NCI-H2029 treated with DMSO at 0.1 percent for 48 hours (cell line): ENCODE measurements around the gene TRIM51.
"Not testable (repeated sequence)": the region's sequence is repeated elsewhere in the genome, so short reads cannot be mapped to it uniquely, and the experiment has no call there.

ENCODE experiments used
- DNase-seq: peaks from one replicate; lab custom pipeline; 2025; lab: John Stamatoyannopoulos, UW

Gene TRIM51, protein sequence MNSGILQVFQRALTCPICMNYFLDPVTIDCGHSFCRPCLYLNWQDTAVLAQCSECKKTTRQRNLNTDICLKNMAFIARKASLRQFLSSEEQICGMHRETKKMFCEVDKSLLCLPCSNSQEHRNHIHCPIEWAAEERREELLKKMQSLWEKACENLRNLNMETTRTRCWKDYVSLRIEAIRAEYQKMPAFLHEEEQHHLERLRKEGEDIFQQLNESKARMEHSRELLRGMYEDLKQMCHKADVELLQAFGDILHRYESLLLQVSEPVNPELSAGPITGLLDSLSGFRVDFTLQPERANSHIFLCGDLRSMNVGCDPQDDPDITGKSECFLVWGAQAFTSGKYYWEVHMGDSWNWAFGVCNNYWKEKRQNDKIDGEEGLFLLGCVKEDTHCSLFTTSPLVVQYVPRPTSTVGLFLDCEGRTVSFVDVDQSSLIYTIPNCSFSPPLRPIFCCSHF

DNA sequence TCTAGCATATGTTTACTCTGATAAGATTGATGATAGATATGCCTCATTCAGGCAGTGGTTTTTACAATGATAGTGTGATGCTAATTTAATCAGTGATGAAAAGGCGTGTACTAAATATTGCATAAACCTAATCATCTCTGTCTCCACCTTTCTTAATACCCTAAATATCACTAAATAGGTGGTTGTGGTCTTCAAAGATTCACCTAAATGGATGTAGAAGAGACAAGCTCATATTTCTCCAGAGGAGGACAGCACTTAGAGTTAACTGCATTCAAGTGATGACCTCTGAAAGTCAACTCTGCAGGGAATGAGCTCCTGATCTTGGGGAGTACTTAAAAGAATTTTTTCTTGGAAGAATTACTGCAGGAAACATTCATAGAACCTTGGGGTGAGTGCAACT lies at the start of gene TRIM51:
Gene TRIM51, plus strand, starts transcription at position 301 of the 400 bp plus-strand sequence. CDS start 2,132 bp downstream, outside the sequence.
- DNase-seq: not testable (repeated sequence)

DNA sequence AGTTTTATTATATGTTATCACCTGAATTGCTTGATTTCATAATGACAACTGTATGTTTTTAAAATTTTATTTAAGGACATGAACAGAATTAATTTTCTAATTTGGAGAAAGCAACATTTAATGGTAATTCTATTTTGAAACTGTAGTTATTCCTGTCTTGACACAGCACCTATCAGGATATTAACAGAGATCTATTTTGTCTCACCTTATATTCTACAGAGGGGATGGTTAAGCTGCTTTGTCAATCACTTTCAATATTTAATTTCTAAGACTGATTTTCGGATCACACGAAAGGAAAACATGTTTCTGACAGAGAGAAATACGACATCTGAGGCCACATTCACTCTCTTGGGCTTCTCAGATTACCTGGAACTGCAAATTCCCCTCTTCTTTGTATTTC lies 44.6 kb upstream of the TRIM51 start, which contains the start of gene OR5D16:
Gene OR5D16, plus strand, starts transcription at position 301 of the 400 bp plus-strand sequence. Its CDS starts 0 bp downstream, at position 301.
- DNase-seq: no peak

DNA sequence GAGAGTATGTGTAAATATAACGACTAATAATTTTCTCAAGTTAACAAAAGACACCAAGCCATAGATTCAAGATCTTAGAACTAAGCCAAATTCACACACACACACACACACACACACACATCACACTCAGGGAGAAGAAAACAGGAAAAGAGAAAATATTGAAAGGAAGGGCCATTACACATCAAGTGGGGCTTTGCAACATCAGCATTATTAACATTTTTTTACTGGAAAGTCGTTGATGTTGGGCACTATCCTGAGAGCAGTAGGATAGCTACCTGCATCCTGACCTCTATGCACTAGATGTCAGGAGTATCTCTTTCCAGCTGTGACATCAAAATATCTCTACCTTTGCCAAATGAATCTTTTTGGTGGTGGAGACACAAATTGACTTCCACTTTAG lies 35.6 kb upstream of the TRIM51 start:
- DNase-seq: no peak

DNA sequence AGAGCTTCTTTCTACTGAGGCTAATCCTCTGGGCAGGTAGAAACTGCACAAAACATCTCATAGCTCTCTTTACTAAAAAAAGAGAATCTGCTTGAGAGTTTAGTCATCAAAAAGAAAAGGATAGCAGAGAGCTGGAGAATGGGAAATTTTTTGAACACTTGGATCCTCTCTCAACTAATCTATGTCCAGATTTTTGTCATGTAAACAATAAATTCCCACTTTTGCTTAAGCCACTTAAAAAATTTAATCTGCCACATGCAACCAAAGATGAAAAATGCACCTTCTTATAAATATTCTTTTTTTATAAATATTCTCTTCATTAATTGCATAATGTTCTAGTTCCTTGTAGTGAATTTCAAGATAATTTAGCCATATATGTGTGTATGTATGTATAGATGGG lies 34.1 kb upstream of the TRIM51 start:
- no peak for DNase-seq

DNA sequence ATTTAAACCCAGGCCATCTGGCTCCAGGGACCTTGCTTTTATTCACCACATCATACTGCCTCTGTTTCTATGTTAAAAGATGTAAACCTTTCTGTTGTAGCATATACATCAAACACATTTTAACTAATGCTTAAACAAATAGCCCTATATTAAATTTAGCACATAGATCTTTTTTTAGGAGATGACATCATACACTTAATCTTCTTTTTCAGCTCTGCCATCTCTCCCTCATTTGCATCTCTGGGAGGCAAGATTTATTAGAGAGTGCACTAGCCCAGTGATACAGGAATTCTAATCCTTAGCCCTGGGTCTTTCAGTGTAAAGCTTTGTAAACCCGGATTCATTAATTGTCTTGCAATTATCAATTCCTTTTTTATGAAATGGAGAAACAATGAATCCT lies 31.0 kb upstream of the TRIM51 start:
- DNase-seq: no peak

DNA sequence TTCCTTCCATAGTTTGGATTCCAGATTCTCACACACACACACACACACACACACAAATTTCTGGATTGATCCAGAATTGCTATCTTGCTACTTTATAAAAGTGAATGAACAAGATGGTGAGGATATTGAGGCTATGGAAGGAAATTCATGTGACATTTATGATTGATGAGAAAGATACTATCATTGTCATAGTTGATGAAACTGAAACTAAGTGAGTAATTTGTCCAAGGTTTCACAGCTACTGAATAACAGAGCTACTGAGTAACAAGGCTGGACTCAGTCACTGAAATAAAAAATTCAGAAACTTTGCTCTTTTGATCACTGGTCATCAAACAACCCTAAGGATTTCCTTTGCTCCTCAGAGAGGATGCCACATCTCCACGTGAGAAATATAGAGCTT lies 28.4 kb upstream of the TRIM51 start:
- no peak for DNase-seq

DNA sequence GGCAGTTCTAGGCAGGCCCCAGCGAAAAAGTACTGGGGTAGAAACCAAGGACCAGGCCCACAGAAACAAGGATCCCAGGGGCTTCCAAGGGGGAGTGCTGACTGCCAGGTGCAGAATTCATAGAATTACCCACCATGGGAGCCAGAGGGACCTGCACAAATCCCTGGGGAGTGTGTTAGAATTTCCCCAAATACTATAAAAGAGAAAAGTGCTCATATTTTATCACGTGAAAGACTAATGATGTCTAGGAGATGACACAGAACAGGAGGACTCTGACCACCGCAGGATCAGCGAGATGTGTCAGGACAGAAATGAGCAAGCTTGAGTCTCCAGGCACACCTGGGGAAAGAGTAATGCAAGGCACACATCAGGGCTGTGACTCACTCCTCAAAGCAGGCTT lies 15.7 kb upstream of the TRIM51 start:
- DNase-seq: not testable (repeated sequence)

DNA sequence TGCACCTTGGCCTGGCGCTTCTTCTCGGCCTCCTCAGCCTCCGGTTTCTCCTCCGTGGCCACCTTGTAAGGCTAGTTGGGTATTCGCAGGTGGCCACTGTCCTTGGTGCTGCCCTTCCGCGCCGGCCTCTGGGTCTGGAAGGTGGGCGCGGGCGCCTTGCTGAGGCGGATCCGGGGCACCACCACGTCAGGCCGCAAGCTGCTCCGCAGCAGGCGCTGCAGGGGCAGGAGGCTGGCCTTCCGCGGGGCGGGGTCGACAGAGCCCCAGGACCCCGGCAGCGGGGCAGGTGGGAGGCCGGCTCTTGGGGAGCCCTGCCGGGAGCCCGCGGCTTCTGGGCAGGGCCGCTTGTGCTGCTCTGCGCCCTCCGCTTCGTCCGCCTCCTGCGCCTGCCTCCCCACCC lies 10.4 kb upstream of the TRIM51 start:
- not testable (repeated sequence) for DNase-seq

DNA sequence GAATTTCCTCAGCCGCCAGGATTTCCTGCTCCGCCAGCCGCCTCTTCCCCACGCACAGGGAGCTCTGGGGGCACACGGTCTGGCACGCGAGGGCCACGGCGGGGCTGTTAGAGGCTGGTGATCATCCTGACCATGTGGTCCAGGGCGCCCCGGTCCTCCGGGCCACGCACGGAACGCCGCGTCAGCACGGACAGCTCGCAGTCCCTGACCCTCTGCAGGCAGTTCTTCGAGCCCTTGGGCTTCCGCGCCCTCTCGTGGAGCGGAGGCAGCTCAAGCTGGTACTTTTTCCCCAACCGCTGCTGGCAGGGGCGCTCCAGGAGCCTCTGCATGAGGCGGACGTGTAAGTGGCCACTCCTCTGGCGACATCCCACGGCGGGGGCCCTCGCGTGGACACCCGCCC lies 10.0 kb upstream of the TRIM51 start:
- DNase-seq: not testable (repeated sequence)

DNA sequence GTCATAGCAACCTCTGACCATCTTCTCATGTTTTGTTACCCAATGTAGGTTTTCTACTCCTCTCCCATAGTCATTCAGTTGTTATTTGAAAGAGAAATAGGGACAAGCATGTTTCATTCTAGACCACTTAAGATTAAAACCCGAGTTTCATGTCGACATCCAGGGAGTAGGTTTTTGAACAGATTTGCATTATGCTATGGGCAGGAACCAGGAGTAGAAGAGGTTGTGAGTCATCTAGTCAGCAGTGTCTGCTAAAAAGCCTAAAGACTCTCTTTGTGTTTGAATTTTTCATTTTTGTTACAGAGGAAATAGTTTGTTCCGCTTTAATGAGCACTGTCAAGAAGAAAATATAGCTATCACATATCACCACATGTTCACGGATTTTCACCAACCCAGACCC lies 1.9 kb downstream of the TRIM51 start:
- DNase-seq: not testable (repeated sequence)

DNA sequence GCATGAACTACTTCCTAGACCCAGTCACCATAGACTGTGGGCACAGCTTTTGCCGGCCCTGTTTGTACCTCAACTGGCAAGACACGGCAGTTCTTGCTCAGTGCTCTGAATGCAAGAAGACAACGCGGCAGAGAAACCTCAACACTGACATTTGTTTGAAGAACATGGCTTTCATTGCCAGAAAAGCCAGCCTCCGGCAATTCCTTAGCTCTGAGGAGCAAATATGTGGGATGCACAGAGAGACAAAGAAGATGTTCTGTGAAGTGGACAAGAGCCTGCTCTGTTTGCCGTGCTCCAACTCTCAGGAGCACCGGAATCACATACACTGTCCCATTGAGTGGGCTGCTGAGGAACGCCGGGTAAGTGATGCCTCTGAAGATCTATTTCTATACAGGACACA lies 2.4 kb downstream of the TRIM51 start:
- DNase-seq: not testable (repeated sequence)

DNA sequence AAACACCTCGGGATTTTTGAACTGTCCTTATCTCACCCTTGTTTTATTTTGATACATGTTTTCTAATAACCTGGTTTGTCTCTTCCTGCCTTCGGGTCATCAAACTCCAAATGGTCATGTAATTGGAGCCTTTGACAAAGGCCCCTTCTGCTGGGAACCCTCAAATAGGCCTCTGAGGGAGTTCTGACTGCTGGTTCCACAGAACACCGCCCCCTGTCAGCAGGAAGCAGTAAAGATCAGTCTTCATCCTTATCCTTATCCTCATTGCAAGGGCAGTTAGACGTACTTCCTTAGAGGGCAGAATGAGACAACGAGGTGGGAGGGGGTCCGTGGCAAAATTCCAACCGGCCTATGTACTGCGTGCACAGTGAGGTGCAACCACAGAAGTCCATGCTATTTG lies 12.1 kb downstream of the TRIM51 start:
- DNase-seq: no peak

DNA sequence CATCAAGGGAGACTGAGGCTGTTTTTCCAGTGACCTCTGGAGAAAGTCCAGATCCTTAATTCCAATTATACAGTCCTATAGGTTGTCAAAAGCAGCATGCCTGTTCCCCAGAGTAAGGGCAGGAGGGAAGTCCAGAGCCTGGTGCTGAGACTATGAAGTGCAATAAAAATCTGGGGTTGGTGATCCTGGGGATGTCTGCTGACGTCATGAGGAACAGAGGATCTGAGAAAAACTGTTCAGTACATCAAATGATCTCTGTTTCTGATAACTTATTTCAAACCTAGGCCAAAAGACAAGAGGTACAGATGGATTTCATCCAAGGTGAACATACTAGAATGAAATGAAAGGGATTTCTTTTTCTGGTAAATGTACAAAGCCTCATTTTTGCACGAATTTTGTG lies 19.2 kb downstream of the TRIM51 start:
- no peak for DNase-seq

DNA sequence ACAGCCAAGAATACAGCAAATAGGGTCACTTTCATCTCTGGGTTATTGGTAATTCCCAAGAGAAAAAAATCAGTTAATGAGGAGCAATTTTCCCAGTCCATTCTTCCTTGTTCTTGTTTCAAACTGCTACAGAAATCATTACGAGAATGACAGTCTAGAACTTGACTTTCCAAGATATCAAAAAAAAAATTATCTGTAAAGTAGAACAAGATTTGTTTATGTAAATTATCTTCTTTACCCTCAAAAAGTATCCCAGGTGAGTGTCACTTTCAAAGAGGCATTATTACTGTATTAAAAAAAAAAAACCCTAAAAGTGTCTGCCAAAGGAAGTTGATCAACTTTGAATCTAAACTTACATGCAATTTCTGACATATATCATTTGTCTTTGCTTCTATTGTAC lies 31.4 kb downstream of the TRIM51 start, which contains the start of gene OR5W2:
Gene OR5W2, minus strand, starts transcription at position 101 of the 400 bp plus-strand sequence. Its CDS starts 0 bp downstream, at position 101.
- no peak for DNase-seq

DNA sequence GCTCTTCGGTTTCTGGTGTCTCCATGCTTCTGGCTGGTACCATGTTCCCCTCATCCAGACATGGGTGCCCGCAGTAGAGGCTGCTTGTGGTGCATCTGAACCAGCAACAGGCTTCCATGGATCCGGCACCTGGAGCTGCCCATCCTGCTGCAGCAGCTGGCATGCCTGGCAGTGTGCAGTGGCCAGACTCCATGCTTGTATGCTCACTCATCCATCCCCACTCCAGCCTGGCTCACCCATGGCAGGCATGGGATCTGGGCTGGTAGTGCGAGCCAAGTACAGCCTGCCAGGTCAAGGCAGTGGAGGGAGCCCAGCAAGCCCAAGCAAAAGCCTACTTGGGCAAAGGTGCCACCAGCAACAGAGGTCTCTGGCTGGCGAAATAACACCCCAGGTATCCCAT lies 37.4 kb downstream of the TRIM51 start:
- DNase-seq: no peak

DNA sequence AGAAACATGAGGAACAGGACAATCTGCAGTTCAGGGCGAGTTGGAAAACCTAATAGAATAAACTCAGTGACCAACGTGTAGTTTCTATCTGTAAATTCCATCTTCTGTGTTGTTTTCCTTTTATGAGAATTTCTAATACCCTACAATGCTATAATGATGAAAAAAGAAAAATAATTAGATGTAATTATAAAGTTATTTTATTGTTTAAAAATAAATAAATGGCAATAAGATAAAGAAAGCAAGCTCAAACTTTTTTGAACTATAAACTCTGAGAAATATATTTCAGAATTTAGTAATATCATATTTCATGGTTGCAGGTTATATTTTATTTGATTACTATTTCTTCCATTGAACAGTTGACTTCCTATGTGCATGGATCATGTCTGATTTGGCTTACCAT lies 53.2 kb downstream of the TRIM51 start, which contains the start of gene OR5I1:
Gene OR5I1, minus strand, starts transcription at position 101 of the 400 bp plus-strand sequence. Its CDS starts 0 bp downstream, at position 101.
- DNase-seq: no peak
